NCI-H2029 (cell line): Measurements from ENCODE around the gene SPATA21.
A peak's percentile ranks its signal among the peaks of the same experiment; 100 is the strongest.
"Not testable (repeated sequence)": the region's sequence is repeated elsewhere in the genome, so short reads cannot be mapped to it uniquely, and the experiment has no call there.

ENCODE experiments used
- DNase-seq: peaks from one replicate; lab custom pipeline; 2025; lab: John Stamatoyannopoulos, UW

SPATA21 gene

DNA sequence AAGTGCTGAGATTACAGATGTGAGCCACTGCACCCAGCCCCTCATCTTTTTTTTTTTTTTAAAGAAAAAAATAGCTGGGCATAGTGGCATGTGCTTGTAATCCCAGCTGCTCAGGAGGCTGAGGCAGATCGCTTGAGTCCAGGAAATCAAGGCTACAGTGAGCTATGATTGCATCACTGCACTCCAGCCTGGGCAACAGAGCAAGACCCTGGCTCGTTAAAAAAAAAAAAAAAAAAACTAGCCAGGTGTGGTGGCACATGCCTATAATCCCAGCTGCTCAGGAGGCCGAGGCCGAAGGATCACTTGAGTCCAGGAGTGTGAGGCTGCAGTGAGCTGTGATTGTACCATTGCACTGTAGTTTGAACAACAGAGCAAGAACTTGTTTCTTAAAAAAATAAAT, 56.4 kb downstream of the SPATA21 start:
- no peak for DNase-seq

- DNase-seq = no peak
Observed at GRCh38 chr1:16378443-16378842, 58.8 kb downstream of the SPATA21 start.

DNA sequence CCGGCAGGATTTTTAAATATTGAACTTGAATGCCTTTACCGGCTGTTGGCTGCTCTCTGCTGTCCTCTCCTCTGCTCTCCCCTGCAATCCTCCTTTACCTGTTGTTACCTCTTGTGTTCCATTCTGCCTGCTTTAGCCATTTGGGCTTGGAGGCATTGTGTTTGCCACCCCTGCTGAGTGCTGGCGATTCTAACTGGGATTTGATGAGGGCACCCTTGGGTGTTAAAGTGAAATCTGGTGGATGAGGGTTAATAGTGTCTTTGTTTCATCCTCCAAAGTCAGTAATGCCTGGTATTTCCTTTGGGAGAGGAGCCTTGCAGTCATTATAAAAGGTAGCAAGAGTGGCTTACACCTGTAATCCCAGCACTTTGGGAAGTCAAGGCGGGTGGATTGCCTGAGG, 60.3 kb downstream of the SPATA21 start:
- DNase-seq = no peak

GRCh38 chr1:16375521-16376340, 61.5 kb downstream of the SPATA21 start:
- no peak for DNase-seq

- no peak for DNase-seq
Observed at GRCh38 chr1:16374266-16374665, 63.0 kb downstream of the SPATA21 start.

DNA sequence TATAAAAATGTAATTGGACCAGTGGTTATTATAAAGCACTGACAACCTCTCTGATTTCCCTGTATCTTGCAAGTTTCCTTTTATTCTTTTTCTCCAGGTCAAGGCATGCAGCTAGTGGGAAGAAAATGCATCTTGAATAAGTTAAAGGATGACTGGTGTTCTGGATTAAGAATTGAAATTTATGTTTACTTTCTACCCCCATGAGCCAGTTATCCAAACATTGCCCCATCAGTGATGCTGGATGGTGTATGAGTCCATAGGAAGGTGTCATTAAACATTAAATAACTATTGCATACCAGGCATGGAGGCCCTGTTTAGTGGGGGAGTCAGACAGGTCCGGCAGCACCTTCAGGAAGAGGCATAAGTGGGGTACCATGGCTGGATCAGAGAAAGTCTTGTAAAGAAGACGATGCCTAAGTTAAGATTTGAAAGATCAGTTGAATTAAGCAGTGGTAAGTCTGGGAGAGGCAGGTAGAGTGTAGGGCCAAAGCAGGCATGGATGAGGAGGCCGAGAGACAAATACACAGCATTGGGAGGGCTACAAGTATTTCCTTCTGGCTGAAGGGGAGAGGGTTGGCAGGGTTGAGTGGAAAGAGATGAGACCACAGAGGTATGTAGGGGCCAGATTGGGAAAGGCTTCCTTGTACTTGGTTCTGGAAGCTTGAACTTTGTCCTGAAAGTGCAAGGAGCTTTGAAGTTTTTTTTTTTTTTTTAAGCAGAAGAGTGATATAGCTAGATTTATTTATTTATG, 64.5 kb downstream of the SPATA21 start:
- DNase-seq = no peak

DNA sequence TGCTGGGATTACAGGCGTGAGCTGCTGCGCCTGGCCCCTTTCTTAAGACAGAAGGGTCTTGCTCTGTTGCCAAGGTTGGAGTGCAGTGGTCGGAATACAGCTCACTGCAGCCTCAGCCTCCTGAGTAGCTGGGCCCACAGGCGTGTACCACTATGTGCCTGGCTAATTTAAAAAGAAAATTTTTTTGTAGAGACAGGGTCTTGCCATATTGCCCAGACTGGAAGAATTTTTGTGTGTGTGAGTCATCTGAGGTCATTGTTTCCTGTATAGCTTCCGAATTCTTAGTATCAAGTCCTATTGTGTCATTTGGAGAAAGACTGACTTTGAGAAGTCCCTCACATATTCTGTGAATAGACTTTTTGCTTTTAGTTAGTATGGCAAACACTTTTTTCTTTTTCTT, 65.5 kb downstream of the SPATA21 start:
- DNase-seq = no peak

GRCh38 chr1:16369821-16370220, 67.4 kb downstream of the SPATA21 start:
- no peak for DNase-seq

GRCh38 chr1:16367968-16368890, 69.0 kb downstream of the SPATA21 start:
- DNase-seq = no peak

- DNase-seq = peak; percentile 63
Observed at GRCh38 chr1:16367258-16367967, 69.8 kb downstream of the SPATA21 start.

DNA sequence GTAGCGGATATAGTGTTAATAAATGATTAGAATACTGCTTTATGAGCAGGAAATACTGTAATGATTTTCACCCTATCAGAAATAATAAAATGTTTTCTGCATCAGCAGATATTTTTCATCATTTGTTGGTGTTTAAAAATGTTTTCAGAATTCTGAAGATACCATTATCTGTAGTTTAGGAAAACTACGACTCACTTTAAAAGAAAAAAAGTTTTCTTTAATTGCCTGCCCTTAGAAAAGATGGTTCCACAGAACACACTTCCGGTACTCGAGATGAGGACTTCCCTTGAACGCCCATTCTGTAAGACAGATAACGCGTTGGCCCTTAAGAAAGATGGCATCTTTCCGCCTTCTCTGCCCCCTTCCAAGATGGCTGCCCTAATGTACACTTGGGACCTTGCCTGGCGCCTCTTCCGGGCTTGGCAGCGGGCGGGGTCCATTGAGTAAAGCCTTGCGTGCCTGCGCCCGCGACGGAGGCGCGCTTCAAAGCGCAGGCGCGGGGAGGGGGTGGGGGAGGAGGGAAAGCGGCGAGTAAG, 70.4 kb downstream of the SPATA21 start, which contains the start of gene SZRD1:
Gene SZRD1, plus strand, starts transcription at position 521 of the 536 bp plus-strand sequence. CDS start 16 bp downstream, outside the sequence.
- peak; percentile 95 for DNase-seq

- not testable (repeated sequence) for DNase-seq
Observed at GRCh38 chr1:16365146-16365498, 72.1 kb downstream of the SPATA21 start.

- no peak for DNase-seq
Observed at GRCh38 chr1:16356867-16357266, 80.4 kb downstream of the SPATA21 start.

DNA sequence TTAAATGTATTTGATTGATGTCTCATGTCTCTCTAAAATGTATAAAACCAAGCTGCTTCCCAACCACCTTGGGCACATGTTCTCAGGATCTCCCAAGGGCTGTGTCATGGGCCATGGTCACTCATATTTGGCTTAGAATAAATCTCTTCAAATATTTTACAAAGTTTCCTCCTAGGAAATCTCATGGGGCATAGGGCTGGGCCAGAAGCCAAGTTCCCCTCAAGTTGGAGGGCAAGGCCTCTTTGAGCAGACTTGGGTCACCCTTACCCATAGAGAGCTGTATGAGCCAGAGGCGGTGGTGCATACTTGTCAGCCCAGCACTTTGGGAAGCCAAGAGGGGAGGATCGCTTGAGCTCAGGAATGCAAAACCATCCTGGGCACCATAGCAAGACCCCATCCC, 82.6 kb downstream of the SPATA21 start:
- DNase-seq = no peak

GRCh38 chr1:16352842-16353535, 84.2 kb downstream of the SPATA21 start:
- DNase-seq = no peak

DNA sequence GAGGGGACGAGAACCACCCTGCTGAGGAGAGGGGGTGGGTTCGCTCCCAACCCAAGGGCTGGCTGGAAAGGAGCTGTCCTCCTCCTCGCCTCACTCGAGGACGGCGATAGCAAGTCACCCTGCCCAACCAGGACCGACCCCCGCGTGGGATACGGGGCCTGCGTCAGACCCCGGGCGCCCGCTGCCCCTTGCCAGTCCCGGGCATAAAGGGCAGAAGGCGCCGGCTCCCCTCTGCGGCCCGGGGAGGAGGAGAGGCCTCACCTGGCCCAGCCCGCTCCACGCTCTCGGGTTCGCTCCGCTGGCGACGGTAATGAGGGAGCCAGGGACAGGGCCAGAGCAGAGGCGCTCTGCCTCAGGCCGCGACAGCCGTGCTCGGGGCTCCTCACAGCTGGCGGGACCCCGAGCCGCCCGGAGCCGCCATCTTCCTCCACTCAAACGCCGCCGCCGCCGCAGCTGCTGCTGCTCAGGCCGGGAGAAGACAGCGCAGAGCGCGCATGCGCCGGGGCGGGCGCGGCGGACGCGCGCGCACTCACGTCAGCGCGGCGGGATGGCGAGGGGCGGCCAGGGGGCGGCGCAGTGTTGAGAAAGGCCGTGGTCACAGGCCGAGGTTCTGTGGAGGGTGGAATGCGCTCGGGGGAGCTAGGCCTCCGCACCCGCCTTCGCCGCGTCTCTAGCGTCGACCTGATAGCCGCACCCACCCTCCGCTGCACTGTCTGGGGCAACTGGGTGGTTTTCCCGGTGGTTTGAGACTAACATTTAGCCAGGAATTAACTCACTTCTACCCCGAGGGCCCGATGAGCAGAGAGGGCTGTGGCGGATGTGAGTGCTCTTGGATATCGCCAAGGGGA, 85.0 kb downstream of the SPATA21 start, which contains the start of gene FBXO42:
Gene FBXO42, minus strand, starts transcription at position 487 of the 848 bp plus-strand sequence. CDS start 37,062 bp downstream, outside the sequence.
- DNase-seq = peak; percentile 80

- DNase-seq = no peak
Observed at GRCh38 chr1:16351456-16351993, 85.7 kb downstream of the SPATA21 start.

DNA sequence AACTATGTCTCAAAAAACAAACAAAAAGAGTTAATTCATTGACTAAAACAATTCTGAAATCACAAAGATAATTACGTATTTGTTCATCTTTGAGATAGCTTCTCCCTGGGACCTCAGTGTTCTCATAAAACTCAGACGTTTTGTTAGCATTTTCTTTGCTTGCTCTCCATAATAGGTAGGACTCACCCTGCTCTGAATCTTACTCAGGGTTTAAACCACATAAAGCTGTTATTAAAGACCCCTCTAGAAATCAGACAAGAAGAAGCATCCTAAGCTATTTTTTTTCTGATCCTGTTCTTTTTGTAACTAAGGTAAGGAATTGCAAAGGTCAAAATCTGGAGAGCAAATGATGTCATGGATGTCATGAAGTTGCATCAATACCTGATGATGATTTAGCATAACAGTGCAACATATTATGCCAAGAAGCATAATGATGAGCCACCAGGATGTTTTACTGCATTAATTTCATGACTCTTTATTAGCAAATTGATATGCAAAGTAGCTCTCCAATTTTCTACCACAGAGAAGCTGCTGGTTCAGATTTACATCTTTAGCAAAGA, 87.3 kb downstream of the SPATA21 start:
- no peak for DNase-seq
